HepG2 (cell line): Measurements from ENCODE around the gene UBTD1. TPM values are rescaled to one million over a fixed set of nuclear protein-coding genes. Genes with fewer than 3 reads are reported as not detected.

Experiments
- AGO2 ChIP-seq: fragments of 200-400 bp; formaldehyde crosslinking; optimal IDR thresholded peaks from 2 replicates; pipeline ENCODE3; 2017; ENCODE audit warnings: mild to moderate bottlenecking, low read depth, low read length, moderate library complexity
- CBX2 ChIP-seq, 2 experiments: fragments of 200-600 bp in 1 of 2; sonication (generic); formaldehyde crosslinking in 1 of 2; IDR thresholded peaks; 2 replicates each; pipeline versions ENCODE4 v1.7.0 to v1.8.1; 2018 to 2022; ENCODE audit warnings: low read depth in 2 of 2, low read length in 1 of 2, mild to moderate bottlenecking in 1 of 2, missing genetic modification reagents in 1 of 2
- CENPX ChIP-seq: sonication (generic); formaldehyde crosslinking; IDR thresholded peaks from 2 replicates; pipeline ENCODE4 v1.9.0; 2021; ENCODE audit warnings: mild to moderate bottlenecking, missing genetic modification reagents, moderate library complexity
- GABPB1 ChIP-seq: IDR thresholded peaks from 2 replicates; pipeline ENCODE4 v1.6.1; 2016; ENCODE audit warnings: mild to moderate bottlenecking, missing genetic modification reagents, moderate library complexity, missing compliant biosample characterization
- GMEB2 ChIP-seq: IDR thresholded peaks from 2 replicates; pipeline ENCODE4 v1.6.1; 2016; ENCODE audit warnings: missing biosample characterization, missing genetic modification reagents, low read depth
- HOXA7 ChIP-seq: sonication (generic); formaldehyde crosslinking; IDR thresholded peaks from 2 replicates; pipeline ENCODE4 v1.8.1; 2022; ENCODE audit warnings: mild to moderate bottlenecking, missing genetic modification reagents, moderate library complexity
- JDP2 ChIP-seq: sonication (generic); formaldehyde crosslinking; IDR thresholded peaks from 2 replicates; pipeline ENCODE4 v1.8.1; 2022; ENCODE audit warnings: missing genetic modification reagents, borderline replicate concordance
- MTERF4 ChIP-seq: sonication (generic); formaldehyde crosslinking; IDR thresholded peaks from 2 replicates; pipeline ENCODE4 v1.8.0; 2023; ENCODE audit warnings: mild to moderate bottlenecking, missing genetic modification reagents
- MTF1 ChIP-seq: sonication (generic); formaldehyde crosslinking; IDR thresholded peaks from 2 replicates; pipeline ENCODE4 v1.5.0; 2020; ENCODE audit warnings: missing genetic modification reagents
- REL ChIP-seq: sonication (generic); formaldehyde crosslinking; conservative IDR thresholded peaks from 2 replicates; pipeline ENCODE4 v1.8.0; 2022; ENCODE audit warnings: mild to moderate bottlenecking, missing genetic modification reagents, moderate library complexity
- SNAPC2 ChIP-seq: sonication (generic); formaldehyde crosslinking; IDR thresholded peaks from 2 replicates; pipeline ENCODE4 v1.8.1; 2022; ENCODE audit warnings: mild to moderate bottlenecking, missing genetic modification reagents
- TEAD3 ChIP-seq: optimal IDR thresholded peaks from 2 replicates; pipeline ENCODE3; 2016; ENCODE audit warnings: borderline replicate concordance
- THYN1 ChIP-seq: sonication (generic); formaldehyde crosslinking; IDR thresholded peaks from 2 replicates; pipeline ENCODE4 v1.8.1; 2023; ENCODE audit warnings: low read depth, mild to moderate bottlenecking, moderate library complexity, missing genetic modification reagents, borderline replicate concordance
- ZNF251 ChIP-seq: sonication (generic); formaldehyde crosslinking; IDR thresholded peaks from 2 replicates; pipeline ENCODE4 v1.9.0; 2021; ENCODE audit warnings: mild to moderate bottlenecking, missing genetic modification reagents
- polyA plus RNA-seq, 8 experiments: library from polyadenylated mRNA; depleted of rRNA in 3 of 8; stranded (reverse) in 7 of 8; unstranded in 1 of 8; fragments of >200 nt; fragmentation: Illumina TruSeq in 4 of 8; extraction: Trizol in 4 of 8; gene quantifications; 2 replicates each; pipeline versions ENCODE4 v1.2.1 to v1.2.3, GENCODE V29; 2011 to 2016; ENCODE audit warnings: low read depth in 4 of 8, missing spikeins in 1 of 8, mixed read lengths in 1 of 8; ENCODE audit not compliant: insufficient read depth in 1 of 8
- total RNA-seq, 5 experiments: library from RNA; depleted of rRNA; stranded (reverse); fragments of >200 nt; fragmentation: Illumina TruSeq; extraction: Trizol; gene quantifications; 2 replicates each; pipeline ENCODE4 v1.2.3, GENCODE V29; 2016; ENCODE audit warnings: low read depth in 1 of 5
- TF ChIP-seq, protein P1 (sequence below): sonication (generic); formaldehyde crosslinking; IDR thresholded peaks from 2 replicates; pipeline ENCODE4 v1.5.1; 2020; ENCODE audit warnings: missing genetic modification reagents, mild to moderate bottlenecking, borderline replicate concordance
- TF ChIP-seq, protein P2 (sequence below): sonication (generic); formaldehyde crosslinking; IDR thresholded peaks from 2 replicates; pipeline ENCODE4 v1.8.1; 2023; ENCODE audit warnings: mild to moderate bottlenecking, missing genetic modification reagents

The UBTD1 gene
- total and polyA plus RNA-seq, 2 of the 13 experiments (the other 11 are each of a cell fraction or from before 2014, with no cell fraction given) = 7.9 to 10.0 TPM

GRCh38 chr10:97498076-97498840, 466 bp upstream of the UBTD1 start, which contains the start of gene MMS19 (continued):
- TF ChIP-seq GABPB1 (CRISPR knock-in tag) (peak; percentile 51; the same call in 1 of the 2 replicates), REL (CRISPR knock-in tag) (no peak; the same call in 1 of the 2 replicates), HOXA7 (CRISPR knock-in tag) (no peak), AGO2 (peak; percentile 87), ZNF251 (CRISPR knock-in tag) (no peak), MTERF4 (peak; percentile 57; the same call in 1 of the 2 replicates), JDP2 (no peak), MTF1 (CRISPR knock-in tag) (no peak), THYN1 (CRISPR knock-in tag) (no peak), GMEB2 (CRISPR knock-in tag) (no peak), SNAPC2 (CRISPR knock-in tag) (peak; percentile 69; the same call in 1 of the 2 replicates), TEAD3 (CRISPR knock-in tag) (peak; percentile 49), CBX2 (IDR thresholded peaks at IDR 0.05; ENCODE audit: low read depth, low read length) (no peak), CBX2 (CRISPR knock-in tag; IDR thresholded peaks at IDR 0.05; ENCODE audit: low read depth) (no peak), CENPX (no peak)
- TF ChIP-seq, protein P1, sequence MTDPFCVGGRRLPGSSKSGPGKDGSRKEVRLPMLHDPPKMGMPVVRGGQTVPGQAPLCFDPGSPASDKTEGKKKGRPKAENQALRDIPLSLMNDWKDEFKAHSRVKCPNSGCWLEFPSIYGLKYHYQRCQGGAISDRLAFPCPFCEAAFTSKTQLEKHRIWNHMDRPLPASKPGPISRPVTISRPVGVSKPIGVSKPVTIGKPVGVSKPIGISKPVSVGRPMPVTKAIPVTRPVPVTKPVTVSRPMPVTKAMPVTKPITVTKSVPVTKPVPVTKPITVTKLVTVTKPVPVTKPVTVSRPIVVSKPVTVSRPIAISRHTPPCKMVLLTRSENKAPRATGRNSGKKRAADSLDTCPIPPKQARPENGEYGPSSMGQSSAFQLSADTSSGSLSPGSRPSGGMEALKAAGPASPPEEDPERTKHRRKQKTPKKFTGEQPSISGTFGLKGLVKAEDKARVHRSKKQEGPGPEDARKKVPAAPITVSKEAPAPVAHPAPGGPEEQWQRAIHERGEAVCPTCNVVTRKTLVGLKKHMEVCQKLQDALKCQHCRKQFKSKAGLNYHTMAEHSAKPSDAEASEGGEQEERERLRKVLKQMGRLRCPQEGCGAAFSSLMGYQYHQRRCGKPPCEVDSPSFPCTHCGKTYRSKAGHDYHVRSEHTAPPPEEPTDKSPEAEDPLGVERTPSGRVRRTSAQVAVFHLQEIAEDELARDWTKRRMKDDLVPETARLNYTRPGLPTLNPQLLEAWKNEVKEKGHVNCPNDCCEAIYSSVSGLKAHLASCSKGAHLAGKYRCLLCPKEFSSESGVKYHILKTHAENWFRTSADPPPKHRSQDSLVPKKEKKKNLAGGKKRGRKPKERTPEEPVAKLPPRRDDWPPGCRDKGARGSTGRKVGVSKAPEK = no peak
- TF ChIP-seq, protein P2, sequence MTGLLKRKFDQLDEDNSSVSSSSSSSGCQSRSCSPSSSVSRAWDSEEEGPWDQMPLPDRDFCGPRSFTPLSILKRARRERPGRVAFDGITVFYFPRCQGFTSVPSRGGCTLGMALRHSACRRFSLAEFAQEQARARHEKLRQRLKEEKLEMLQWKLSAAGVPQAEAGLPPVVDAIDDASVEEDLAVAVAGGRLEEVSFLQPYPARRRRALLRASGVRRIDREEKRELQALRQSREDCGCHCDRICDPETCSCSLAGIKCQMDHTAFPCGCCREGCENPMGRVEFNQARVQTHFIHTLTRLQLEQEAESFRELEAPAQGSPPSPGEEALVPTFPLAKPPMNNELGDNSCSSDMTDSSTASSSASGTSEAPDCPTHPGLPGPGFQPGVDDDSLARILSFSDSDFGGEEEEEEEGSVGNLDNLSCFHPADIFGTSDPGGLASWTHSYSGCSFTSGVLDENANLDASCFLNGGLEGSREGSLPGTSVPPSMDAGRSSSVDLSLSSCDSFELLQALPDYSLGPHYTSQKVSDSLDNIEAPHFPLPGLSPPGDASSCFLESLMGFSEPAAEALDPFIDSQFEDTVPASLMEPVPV (CRISPR knock-in tag) = no peak
